Chondrocyte (in vitro differentiated cells): Measurements from ENCODE around the gene ATP2B2. TPM values are rescaled to one million over a fixed set of nuclear protein-coding genes. Genes with fewer than 3 reads are reported as not detected.

Experiments used
- DNase-seq: peaks from one replicate; pipeline ENCODE4 v3.0.0; 2021; ENCODE audit warnings: mixed read lengths, low spot score
- H3K27ac Mint-ChIP-seq: one replicate; pipeline ENCODE4 v1.8.0; 2021; ENCODE audit warnings: mild to moderate bottlenecking, moderate library complexity, mixed read lengths; ENCODE audit not compliant: unreplicated experiment
- H3K27me3 Mint-ChIP-seq: 2 replicates; pipeline ENCODE4 v1.8.0; 2021; ENCODE audit warnings: low read depth, mixed read lengths
- H3K36me3 Mint-ChIP-seq: 2 replicates; pipeline ENCODE4 v1.8.0; 2021; ENCODE audit warnings: low read depth, mixed read lengths
- H3K4me1 Mint-ChIP-seq: 2 replicates; pipeline ENCODE4 v1.8.0; 2021; ENCODE audit warnings: low read depth, mild to moderate bottlenecking, mixed read lengths
- H3K4me3 Mint-ChIP-seq: one replicate; pipeline ENCODE4 v1.8.0; 2021; ENCODE audit warnings: mild to moderate bottlenecking, moderate library complexity, mixed read lengths; ENCODE audit not compliant: unreplicated experiment
- H3K9me3 Mint-ChIP-seq: 2 replicates; pipeline ENCODE4 v1.8.0; 2021; ENCODE audit warnings: low read depth, mixed read lengths
- total RNA-seq: library from RNA; stranded (reverse); gene quantifications from 3 replicates; pipeline ENCODE4 v1.2.1, GENCODE V29; 2021
- TF ChIP-seq, protein P1 (sequence below): fragments of 200-600 bp; sonication (generic); IDR thresholded peaks from 2 replicates; pipeline ENCODE4 v1.5.0; 2021; ENCODE audit warnings: antibody characterized with exemption, mild to moderate bottlenecking, moderate library complexity

Gene ATP2B2
- total RNA-seq, 1 donor from 2014 or later: 0.25 TPM

DNA sequence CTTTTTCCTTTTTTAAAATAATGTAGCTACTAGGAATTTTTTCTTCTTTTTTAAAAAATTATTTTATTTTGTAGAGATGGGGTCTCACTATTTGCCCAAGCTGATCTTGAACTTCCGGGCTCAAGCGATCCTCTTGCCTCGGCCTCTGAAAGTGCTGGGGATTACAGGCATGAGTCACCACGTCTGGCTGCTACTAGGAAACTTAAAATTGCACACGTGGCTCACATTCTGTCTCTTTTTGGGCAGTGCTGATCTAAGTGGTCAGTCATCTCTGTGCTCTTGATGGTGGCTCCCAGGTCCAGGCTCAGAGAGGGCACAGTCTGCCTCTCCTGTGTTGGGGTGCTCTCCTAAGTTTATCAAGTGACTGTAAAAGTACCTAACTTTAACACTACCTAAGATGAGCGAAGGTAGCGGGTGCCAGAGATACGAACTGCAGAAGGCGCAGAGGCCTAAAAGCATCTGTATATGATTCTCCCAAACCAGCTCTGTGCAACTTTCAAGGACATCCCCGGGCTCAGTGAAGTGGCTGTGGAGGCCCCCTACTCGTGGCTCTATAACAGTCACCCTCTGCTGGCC lies 131.6 kb downstream of the ATP2B2 start:
- peaks cover 9% of the 10 kb centered on the region for H3K4me1 Mint-ChIP-seq
- H3K36me3 Mint-ChIP-seq: no peaks in the 10 kb centered on the region
- H3K27me3 Mint-ChIP-seq: peaks cover 10% of the 10 kb centered on the region
- no peak overlapping the region for H3K27ac Mint-ChIP-seq
- no peak overlapping the region for H3K4me3 Mint-ChIP-seq
- TF ChIP-seq, protein P1, sequence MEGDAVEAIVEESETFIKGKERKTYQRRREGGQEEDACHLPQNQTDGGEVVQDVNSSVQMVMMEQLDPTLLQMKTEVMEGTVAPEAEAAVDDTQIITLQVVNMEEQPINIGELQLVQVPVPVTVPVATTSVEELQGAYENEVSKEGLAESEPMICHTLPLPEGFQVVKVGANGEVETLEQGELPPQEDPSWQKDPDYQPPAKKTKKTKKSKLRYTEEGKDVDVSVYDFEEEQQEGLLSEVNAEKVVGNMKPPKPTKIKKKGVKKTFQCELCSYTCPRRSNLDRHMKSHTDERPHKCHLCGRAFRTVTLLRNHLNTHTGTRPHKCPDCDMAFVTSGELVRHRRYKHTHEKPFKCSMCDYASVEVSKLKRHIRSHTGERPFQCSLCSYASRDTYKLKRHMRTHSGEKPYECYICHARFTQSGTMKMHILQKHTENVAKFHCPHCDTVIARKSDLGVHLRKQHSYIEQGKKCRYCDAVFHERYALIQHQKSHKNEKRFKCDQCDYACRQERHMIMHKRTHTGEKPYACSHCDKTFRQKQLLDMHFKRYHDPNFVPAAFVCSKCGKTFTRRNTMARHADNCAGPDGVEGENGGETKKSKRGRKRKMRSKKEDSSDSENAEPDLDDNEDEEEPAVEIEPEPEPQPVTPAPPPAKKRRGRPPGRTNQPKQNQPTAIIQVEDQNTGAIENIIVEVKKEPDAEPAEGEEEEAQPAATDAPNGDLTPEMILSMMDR: no peak
- DNase-seq: no peak
- H3K9me3 Mint-ChIP-seq: peaks cover 4% of the 10 kb centered on the region

DNA sequence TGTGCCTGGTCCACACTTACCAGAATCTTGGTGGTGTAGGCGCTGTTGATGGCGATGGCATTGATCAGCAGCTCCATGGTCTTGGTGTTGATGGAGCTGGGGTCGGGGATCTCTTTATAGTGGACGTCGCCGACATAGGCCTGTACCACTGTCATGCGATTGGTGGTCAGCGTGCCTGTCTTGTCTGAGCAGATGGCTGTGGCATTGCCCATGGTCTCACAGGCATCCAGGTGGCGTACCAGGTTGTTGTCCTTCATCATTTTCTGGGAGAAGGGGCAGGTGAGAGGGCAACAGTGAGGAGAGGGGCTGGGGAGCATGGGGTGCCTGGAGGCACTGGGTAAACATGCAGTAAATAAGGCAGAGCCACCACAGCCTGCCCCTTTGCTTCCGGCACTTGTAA lies 133.6 kb downstream of the ATP2B2 start:
- Mint-ChIP-seq H3K9me3 (peaks cover 4% of the 10 kb centered on the region), H3K27ac (no peak overlapping the region), H3K36me3 (no peaks in the 10 kb centered on the region), H3K4me1 (peaks cover 19% of the 10 kb centered on the region), H3K4me3 (no peak overlapping the region), H3K27me3 (peaks cover 7% of the 10 kb centered on the region)
- TF ChIP-seq, protein P1: no peak
- peak; percentile 43 for DNase-seq

DNA sequence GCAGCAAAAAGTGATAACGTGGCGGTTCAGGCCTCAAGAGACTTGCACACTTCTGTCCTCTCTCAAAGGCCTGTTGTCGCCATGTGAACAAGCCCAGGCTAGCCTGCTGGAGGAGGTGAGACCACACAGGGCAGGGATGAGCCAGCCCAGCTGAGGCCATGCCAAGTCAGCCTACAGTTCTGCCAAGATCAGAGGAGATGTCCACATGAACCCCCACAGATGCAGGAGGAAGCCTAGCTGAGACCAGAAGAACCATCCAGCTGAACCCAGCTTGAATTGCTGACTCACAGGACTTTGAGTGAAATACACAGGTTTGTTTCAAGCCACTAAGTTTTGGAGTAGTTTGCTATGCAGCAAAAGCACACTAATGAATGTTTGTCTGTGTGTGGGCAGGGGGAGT lies 134.2 kb downstream of the ATP2B2 start:
- Mint-ChIP-seq H3K9me3 (peaks cover 4% of the 10 kb centered on the region), H3K27ac (no peak overlapping the region), H3K4me1 (peaks cover 25% of the 10 kb centered on the region), H3K36me3 (no peaks in the 10 kb centered on the region), H3K4me3 (no peak overlapping the region), H3K27me3 (peaks cover 6% of the 10 kb centered on the region)
- peak; percentile 57 for DNase-seq
- TF ChIP-seq, protein P1: no peak

DNA sequence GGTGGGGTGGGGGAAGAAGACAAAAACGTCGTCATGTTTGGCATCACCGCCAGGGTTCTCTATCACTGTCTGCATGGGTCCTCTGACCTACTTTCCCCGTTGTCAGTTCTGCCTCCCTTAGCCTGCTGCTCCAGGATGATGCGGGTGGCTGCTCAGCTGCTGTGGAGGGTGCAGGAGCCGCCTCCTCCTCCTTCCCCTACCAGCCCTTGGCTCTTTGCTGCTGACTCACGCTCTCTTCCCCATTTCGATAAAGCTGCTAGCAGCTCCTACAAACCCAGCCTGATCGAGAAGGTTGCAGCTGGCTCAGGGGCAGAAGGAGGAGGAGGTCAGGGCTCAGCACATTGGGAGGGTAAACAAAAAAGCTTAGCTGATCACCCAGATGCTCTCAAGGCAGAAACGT lies 135.0 kb downstream of the ATP2B2 start:
- H3K4me1 Mint-ChIP-seq: peaks cover 27% of the 10 kb centered on the region
- H3K36me3 Mint-ChIP-seq: no peaks in the 10 kb centered on the region
- peak; percentile 43 for DNase-seq

DNA sequence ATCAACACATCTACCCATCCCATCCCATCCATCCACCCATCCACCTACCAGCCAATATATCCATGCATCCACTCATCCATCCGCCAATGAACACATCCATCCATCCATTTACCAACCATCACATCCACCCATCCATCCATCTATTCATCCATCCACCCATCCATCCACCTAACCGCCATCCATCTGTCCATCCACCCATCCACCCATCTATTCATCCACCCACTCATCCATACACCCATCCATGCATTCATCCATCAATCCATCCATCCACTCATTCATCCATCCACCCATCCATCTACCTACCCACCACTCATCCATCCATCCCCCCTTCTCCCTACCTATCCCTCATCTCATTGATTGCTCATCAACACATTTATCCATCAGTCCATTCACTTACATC lies 136.9 kb downstream of the ATP2B2 start:
- no peak for DNase-seq
- TF ChIP-seq, protein P1: no peak
- H3K36me3 Mint-ChIP-seq: no peaks in the 10 kb centered on the region
- H3K9me3 Mint-ChIP-seq: peaks cover 5% of the 10 kb centered on the region
- H3K27me3 Mint-ChIP-seq: peaks cover 4% of the 10 kb centered on the region
- H3K27ac Mint-ChIP-seq: no peak overlapping the region
- H3K4me1 Mint-ChIP-seq: peaks cover 21% of the 10 kb centered on the region
- H3K4me3 Mint-ChIP-seq: no peak overlapping the region

More for the DNA sequence above, 135.0 kb downstream of the ATP2B2 start:
- Mint-ChIP-seq H3K9me3 (peaks cover 4% of the 10 kb centered on the region), H3K4me3 (no peak overlapping the region), H3K27ac (no peak overlapping the region), H3K27me3 (peaks cover 4% of the 10 kb centered on the region)
- TF ChIP-seq, protein P1: no peak
